Superior temporal gyrus (tissue), 1 donor: Measurements from ENCODE around the gene CAPN14.

Experiments
- DNase-seq: peaks from one replicate; pipeline ENCODE4 v3.0.0-alpha.2; 2016; ENCODE audit errors: extremely low spot score

Gene CAPN14

DNA sequence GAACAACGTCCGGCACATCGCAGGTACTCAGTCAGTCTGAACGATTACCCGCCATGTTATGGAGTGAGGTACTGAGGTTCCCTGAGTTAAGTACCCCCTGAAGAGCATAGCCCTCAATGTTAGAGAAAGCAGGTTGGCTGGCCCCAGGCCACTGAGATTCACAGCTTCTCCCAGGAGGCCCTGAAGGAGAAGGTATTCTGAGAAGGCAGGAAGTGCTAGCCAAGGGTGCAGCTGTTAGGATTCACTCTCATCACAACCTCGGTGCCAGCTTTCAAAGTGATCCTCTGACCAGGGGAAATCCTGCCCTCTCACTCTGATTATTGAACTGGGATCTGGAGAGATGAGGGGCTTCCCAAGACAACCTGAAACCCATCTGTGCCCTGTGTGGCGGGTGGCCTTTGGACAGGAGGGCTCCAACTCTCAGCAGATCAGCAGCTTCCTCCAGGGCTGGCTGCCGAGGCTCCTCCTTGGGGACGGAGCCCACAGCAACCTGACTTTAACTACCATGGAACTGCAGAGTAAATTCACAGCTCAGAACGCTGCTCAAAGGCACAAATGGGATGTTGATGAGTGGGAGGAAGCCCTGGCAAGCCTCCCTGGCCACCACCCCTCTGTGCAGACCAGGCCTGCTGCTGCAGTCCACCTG is 24.4 kb upstream of the CAPN14 start:
- no peak for DNase-seq

DNA sequence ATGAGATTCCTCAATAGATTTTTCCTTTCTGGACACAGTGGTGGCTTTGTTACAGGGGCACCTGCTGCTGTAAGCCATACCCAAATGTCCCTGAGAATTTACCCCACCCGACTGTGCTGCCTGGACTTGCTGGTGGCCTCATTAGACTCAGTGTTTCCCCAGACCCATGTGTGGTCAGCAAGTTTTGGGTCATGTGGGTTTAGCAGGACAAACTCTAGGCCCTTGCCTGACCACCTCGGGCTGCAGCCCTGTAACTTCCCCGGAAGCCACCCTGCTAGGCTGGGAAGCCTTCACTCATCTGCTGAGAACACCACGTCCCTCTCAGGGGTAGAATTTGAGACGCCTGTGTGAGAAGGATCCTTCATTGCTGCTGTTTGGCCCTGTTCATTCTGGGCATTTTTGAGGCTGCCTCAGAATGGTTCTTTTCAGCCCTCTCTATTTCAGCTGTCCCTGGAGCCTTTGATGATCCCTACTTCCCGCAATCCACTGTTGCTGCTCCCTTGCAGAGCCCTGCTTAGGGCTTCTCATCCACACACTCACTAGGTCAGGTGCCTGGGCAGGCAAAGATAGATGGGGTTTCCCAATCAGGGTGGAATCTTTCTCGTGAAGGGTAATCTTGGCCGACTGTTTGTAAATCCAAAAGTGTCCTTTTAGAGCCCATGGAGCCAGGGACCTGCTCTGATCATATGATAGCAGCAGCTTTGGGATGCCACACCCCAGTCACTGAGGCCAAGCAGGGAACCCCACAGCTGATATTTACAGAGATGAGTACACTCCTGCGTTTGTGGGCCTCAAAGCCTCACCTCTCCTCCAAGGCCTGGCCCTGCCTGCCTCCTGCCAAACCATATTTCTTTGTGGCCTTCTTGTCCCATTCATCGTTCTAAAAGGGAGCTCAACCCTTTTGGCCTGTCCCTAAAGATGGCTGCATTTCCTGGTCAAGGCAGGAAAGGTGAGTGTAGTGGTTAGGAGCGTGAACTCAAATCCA is 23.4 kb upstream of the CAPN14 start:
- DNase-seq = no peak

DNA sequence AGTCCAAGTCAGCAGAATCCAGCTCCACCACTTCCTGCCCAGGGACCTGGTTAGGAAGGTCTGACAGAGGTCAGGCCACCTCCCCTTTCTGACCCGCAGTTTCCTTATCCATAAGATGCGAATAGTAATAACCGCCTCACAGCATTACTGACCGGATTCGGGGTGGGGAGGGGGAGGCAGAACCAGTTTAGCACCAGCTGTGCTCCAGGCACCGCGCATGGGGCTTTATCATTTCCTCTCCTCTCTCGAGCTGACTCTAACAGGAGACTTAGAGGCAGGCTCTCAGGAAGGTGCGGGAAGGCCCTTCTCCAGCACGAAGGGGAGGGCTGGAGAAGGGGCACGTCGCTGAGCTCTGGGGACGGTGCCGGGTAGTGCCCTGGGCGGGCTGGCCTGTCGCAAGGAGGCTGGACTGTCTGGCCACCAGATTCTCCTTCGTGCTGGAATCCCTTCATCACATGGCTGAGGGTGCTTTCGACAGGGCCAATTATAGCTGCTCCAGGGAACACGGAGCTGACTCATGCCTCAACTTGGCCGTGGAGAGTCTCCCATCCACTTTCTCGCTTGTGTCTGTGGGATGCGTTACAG is 22.4 kb upstream of the CAPN14 start:
- peak; percentile 75 for DNase-seq

DNA sequence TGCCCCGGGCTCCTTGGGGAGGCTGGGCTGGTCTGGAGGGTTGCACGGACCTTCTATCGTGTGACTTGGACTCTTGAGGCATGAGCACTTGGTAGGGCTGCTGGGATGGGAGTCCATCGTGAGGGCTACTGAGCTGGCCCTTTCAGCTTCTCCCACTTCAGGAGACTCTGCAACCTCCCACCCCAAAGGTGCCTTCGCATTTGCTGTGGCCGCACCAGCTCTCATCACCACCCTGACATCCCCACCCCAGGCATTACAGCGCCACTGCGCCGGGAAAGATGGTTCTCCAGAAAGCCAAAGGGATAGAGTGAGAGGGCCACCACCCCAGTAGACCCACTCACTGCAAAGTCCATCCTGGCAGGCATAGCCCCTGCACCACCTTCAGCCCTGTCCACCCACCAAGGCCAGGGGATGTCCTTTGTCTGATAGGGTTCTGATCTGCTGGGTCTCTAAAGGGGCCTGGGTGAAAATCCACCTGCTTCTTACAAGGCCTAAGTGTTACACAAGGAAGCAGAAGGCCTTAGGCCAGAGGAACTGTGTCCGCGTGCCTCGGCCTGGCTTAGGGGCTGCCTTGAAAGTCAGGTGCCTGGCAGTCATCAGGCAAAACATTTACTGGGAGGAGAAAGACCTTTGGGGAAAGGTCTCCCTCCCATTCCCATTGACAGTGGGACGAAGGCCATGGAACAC is 21.7 kb upstream of the CAPN14 start:
- no peak for DNase-seq

DNA sequence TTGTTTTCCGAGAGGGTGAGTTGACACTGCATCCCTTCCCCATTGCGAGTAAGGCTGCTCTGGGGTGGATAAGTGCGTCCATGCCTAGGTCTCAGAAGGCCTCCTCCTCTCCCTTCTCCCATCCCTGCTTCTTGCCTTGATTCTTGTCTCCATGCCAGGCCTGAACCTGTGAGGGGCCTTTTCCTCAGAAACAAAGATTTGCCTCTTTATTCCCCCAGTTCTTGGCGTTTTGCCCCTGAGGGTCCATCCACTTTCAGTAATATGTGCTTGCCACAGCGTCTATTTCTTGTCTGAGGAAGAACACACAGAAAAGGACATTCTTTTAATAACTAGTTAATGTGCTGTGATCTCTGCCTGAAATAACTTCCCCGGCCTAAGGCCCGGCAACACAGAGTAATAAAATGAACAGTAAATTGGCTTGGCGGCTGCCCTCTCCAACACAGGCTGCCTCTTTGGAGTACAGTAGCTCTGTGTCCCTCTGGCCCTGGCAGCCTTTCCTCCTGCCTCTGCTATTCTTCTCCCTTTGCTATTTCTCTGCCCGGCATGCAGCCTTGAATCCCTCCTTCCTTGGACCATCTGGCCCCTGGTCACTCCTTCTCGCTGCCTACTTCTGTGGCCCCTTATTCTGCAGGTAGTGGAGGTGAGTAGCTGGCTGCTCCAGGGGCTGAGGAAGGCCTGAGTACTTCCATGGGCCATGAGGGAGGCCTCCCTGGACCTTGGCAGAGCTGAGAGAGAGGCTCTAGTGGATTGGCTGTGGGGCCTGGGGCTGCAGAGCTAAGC is 21.0 kb upstream of the CAPN14 start:
- DNase-seq = peak; percentile 72

DNA sequence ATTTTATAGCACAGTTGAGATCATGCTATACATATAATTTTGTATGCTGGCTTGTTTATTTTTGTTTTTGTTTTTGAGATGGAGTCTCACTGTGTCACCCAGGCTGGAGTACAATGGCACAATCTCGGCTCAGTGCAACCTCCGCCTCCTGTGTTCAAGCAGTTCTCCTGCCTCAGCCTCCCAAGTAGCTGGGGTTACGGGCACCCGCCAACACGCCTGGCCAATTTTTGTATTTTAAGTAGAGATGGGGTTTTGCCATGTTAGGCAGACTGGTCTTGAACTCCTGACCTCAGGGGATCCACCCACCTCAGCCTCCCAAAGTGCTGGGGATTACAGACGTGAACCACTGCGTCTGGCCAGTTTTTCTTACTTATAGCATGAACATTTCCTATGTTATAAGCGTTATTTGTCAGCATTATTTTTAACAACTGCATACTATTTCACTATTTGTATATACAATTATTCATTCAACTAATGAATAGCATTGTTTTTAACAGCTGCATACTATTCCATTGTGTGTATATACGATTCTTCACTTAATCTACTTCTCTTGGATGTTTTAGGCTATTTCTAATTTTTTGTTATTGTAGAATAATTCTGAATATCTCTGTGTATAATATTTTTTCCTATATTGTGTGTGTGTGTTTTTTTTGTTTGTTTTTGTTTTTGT is 20.2 kb upstream of the CAPN14 start:
- DNase-seq = no peak

DNA sequence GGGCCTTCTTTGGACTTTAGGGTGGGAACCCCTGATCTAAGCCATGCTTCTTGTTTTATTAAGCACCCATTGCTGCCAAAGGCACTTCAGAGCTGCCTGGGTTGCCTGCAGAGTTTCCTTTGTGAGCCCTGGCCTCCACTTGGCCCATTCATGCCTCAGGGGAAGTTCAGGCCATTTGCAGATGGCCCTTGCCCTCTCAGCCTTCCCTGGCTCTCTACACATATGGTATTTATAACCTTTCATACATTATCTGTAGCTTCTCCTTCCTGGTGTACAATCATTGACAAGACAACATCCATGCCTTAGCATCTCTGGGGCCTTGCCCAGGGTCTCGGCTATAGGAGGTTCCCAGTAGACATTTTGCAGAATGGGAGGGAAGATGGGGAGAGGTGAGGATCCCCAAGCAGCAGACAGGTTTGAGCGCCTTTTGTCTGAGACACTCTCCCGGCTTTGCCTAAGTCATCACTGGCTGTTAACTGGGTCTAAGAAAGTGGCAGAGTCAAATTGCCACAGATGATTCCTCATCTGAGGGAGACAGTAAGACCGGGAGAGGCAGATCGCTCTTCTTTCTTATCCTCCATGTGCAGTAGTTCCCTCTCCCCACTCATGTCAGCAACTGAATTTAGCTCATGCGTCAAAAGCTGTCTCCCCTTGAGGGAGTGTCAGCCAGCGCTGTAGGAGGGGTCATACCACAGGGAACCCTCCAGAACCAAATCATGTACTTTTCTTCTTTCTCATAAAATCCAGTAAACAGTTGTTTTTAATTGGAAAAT is 19.3 kb upstream of the CAPN14 start:
- peak; percentile 42 for DNase-seq

DNA sequence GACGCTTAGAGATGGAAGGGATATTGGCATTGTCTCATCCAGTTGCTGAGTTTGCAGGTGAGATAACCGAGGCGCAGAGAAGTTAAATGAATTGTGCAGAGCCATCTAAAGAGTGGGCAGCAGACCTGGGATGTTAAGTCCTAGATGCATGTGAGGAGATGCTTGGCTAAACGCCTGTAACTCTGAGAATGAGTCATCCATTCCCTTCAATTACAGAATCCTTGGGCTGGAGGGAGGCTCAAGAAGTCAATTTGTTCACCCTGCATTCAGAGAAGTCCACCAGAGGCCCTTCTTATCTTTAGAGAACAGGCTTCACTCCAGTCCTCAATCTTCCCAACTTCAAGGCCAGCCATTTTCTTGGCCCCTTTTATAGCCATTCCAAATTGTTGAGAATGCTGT is 18.2 kb upstream of the CAPN14 start:
- DNase-seq = peak; percentile 64

DNA sequence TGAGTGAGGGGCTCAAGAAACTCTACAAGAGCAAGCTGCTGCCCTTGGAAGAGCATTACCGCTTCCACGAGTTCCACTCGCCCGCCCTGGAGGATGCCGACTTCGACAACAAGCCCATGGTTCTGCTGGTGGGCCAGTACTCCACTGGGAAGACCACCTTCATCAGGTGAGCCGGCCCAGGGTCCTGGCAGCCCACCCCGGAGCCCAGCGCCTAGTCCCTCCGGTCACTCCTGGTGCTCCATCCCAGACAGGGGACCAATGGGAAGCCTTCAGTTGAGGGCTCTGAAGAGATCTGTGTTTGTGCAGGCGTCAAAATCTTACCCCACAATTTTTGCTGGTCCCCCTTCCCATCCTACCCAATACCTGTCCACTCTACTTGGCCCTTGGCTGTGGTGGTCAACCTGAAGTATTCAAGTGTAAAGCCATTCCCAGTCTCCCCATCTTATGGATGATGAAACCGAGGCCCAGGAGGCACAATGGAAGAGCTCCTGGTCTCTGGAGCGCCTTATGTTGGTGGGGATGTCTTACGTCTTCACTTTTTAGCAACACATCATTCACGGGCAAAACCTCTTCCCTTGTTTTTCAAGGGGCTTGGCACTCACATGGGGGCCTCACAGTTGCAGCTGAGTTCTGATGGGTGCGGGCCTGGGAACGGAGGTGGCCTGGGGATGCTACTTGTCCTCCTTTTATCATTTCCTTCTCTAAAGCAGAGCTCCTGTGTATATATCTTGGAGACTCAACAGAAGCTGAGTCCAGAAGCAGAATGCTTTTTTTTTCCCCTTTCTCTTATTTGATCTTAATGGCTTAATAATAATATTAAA is 17.6 kb upstream of the CAPN14 start:
- no peak for DNase-seq

DNA sequence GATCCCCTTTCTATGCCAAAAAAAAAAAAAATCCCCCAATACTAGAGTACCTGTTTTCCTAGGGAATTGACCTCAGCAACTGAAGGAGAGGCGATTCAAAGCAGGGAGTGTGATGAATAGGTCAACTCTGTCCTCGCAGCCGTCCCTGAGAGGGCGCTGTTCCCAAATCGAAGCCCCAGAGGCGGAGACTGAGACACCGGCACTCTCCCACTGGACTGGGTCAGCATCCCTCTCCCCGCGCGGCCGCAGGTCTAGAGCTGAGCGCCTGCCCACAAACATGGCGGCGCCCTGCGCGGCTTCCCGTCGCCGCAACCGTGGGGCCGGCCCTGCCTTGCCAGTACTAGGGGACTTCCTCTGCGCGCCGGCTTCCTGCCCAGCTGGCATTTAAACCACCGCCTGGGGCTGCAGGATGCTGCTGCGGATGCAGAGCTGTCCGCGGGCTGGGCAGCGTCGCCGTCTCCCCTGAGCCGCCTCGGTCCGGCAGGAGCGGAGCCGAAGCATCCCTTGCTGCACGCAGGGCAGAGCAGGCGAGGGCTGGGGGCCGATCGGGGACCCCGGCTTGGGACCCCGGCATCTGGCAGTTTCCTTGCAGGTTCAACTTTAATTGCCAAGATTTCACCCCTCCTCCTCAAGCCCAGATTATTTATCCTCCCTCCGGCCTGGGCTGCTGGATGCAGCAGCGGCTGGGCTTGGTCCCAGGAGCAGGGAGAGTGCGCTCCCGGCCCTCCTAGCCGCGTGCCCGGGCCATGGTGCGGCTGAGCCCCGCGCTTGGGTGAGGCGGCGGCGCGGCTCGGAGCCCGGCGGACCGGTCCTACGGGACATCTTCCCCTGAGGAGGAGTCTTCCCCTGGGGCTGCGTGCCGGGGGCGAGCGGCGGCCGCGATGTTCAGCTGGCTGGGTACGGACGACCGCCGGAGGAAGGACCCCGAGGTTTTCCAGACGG is 16.7 kb upstream of the CAPN14 start, which contains the start of gene EHD3:
Gene EHD3, plus strand, starts transcription at position 412 of the 942 bp plus-strand sequence. Its CDS starts 470 bp downstream, at position 882.
- peak; percentile 93 for DNase-seq

DNA sequence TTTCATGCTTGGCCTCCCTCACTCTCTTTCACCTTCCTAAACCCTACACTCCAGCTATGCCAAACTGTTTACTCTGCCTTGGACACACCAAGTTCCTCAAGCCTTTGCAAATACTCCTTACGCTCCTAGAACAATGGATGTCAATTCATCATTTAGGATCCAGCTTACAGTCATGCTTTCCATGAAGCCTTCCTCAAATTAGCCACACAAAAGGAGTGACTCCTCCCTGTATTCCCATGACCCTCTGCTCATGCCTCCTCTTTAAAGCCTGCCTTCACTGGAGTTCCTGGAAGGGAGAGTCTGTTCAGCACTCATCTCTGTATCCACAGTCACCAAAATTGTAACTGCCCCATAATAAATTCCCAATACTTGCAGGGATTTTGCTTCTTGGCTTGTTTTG is 15.9 kb upstream of the CAPN14 start:
- DNase-seq = no peak

DNA sequence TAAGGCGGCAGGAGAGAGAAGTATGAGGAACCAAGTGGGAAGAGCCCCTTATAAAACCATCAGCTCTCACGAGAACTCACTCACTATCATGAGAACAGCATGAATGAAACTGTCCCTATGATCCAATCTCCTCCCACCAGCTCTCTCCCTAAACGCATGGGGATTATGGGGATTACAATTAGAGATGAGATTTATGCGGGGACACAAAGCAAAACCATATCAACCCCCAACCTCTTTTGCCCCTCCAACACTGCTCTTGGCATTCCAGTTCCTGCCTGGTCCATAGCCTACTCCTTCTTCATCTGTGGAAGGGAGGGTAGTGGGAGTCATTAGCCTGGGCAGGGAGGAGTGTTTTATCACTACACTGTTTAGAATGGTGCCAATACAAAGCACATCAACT is 15.3 kb upstream of the CAPN14 start:
- DNase-seq = no peak

DNA sequence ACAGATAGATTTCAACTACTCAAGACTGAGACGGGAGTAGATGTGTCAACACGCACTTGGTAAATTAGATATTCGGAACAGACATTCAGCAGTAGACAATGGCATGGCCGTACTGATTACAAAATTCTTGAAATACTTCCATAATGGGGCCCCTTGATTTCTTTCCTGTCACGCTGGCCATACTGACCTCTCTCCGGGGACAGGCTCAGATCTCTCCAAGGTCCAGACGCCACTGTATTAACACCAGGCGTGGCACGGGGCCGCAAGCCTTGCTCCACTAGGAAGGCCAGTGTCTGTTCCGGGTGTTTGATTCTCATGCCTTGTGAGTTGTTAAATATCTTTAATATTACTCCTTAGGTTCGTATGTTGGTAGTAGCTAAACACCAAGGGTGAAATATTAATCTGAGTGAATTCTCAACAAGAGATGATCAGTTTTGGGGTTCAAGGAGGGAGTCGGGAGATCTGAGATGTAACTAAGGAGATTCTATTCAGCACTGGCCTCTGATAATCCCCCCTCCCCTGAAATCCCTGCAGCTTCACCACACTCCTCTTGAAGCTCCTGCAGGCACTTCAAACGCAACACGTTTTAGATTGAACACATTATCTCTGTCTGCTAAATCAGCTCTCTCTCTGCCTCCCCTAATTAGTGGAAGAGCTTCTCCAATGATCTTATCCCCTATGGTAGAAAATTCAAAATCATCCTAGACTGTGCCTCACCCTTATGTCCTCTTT is 14.4 kb upstream of the CAPN14 start:
- DNase-seq = no peak

DNA sequence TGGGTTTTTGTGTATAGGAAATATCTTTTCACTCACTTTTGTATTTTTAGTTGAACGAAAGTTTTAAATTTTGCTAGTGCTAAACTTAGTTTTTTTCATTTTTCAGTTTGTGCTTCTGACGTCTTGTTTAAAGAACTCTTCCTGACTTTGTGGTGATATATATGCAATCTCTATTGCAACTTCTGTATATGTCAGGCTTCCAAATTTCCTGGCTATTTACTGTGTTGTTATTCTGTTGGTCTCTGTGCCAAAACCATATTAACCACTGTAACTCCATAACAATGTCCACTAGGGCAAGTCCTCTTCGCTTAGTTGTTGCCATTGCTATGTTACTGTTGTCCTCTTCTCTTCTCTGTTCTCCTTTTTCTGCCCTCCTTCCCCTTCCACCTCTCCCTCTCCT is 13.4 kb upstream of the CAPN14 start:
- DNase-seq = no peak

DNA sequence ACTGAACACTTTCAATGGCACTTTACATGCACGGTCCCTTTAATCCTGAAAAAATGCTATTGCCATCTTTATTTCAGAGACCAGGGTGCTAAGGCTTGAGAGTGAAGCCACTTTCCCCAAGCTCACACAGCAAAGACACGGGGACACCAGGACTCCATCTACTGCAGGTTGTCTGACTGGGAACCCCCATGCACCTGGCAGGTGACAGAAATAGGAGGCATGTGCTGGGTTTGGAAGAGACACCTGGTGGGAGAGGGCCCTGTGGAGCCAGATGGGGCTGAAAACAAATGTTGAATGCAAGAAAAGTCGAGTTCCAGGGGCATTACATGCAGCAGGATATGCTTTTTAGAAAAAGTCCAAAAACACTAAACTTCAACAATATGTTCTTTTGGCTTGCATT is 11.4 kb upstream of the CAPN14 start:
- no peak for DNase-seq

DNA sequence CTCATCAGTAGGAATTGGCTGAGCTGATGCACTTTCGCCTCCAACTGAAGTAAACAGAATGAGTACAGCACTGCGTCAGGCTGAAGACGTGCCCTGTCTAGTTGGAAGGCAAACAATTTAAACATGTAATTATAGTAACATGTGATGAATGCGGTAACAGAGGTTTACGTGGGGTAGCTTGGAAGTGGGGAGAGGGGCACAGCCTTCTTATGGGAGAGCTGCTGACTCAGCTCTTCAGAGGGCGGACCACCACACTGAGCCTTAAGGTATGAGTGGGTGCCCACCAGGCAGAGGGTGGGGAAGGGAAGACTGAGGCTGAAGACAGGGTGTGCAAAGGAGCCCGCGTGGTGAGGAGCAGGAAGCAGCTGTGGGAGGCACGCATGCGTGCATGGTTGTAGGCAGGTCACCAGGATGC is 10.4 kb upstream of the CAPN14 start:
- no peak for DNase-seq

DNA sequence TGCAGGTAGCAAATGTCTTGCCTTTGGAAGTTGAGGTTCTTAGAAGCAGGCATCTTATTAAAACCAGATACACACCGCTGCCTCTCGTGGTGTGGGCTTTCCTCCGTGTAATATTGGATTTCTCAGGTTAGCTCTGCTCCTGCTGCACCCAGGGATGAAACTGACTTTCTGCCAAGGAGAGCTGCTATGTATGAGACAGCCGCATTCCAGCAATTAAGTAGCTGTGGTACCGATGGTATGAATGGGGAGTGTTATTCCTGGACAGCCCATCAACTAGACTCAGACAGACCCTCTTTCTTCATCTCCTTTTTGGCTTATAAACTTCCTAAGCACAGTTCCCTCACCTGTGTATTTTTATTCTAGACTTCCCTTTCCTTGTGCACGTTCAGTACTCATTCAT is 9.8 kb upstream of the CAPN14 start:
- no peak for DNase-seq
